ENCODE data around the gene GLCE. TPM values are rescaled to one million over a fixed set of nuclear protein-coding genes. Genes with fewer than 3 reads are reported as not detected.

The GLCE gene
- total RNA-seq, 3 donors from 2014 or later (not counting 1 experiment from before 2014, with no cell fraction given), result 2.0 to 4.5 (median 3.4) TPM

DNA sequence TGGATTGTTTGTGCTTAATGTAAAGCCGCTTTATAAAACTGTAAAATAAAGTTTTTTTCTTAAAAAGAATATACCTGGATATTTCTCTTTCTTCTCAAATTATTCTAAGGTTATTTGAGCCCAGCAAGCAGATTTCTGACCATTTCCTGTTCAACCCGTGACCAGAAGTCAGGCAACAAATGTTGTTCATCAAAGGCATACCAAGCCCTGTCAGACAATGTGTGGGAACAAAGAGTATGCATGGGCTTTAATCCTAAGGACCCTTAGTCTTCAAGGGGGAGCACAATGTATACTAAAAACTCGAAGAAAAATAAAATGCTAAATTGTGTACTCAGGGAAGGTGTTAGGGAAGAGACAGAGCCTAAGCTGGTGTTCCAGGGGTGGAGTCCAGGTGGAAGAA is 111.7 kb downstream of the GLCE start:
- intact Hi-C loops (cut with micrococcal nuclease), result no loop called here
- H3K36me3 Mint-ChIP-seq, result no peaks in the 10 kb centered on the region
- H3K4me3 Mint-ChIP-seq, result no peak overlapping the region
- H3K9me3 ChIP-seq (ENCODE audit: control insufficient read depth, insufficient read depth, low read length), result no peaks in the 10 kb centered on the region
- H3K4me3 ChIP-seq (ENCODE audit: low read length), result no peak overlapping the region
- no peaks in the 10 kb centered on the region for H3K27me3 ChIP-seq (ENCODE audit: control insufficient read depth, insufficient read depth, low read length)
- WGBS (ENCODE audit: insufficient coverage), result 47% methylated on average over 2 of the region's 3 CpGs
- no peak overlapping the region for H3K27ac Mint-ChIP-seq
- H3K4me1 Mint-ChIP-seq, result no peaks in the 10 kb centered on the region
- TF ChIP-seq, protein P1, sequence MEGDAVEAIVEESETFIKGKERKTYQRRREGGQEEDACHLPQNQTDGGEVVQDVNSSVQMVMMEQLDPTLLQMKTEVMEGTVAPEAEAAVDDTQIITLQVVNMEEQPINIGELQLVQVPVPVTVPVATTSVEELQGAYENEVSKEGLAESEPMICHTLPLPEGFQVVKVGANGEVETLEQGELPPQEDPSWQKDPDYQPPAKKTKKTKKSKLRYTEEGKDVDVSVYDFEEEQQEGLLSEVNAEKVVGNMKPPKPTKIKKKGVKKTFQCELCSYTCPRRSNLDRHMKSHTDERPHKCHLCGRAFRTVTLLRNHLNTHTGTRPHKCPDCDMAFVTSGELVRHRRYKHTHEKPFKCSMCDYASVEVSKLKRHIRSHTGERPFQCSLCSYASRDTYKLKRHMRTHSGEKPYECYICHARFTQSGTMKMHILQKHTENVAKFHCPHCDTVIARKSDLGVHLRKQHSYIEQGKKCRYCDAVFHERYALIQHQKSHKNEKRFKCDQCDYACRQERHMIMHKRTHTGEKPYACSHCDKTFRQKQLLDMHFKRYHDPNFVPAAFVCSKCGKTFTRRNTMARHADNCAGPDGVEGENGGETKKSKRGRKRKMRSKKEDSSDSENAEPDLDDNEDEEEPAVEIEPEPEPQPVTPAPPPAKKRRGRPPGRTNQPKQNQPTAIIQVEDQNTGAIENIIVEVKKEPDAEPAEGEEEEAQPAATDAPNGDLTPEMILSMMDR (IDR thresholded peaks at IDR 0.05), result no peak
- ATAC-seq (no peak), DNase-seq (no peak)
- no peaks in the 10 kb centered on the region for H3K9me3 Mint-ChIP-seq
- H3K36me3 ChIP-seq (ENCODE audit: control insufficient read depth, insufficient read depth, low read length), result no peaks in the 10 kb centered on the region
- H3K4me1 ChIP-seq (ENCODE audit: control insufficient read depth, insufficient read depth, low read length), result no peaks in the 10 kb centered on the region
- no peak overlapping the region for H3K27ac ChIP-seq (ENCODE audit: low read length)
- H3K27me3 Mint-ChIP-seq (ENCODE audit: low read depth in 2 of 2), result peaks cover 0 to 10% of the 10 kb centered on the region in 2 donors

DNA sequence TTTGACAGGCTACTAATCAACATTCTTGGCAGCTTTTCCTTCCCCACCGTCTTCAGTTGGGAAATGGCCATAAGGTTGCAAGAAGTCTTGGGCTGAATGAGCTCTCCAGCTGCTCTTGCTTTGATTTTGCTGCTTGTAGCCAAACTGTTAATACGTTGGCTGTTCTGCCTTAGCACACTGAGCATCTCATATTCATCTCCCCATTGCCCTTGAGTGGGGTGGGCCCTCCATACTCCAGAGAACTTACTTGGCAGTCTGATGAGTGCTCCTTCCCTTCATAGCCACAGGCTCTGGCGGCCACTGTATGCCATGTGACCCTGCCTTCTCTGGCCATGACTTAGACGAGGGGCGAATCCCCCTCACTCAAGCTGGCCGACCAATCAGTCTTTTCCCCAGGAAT is 112.5 kb downstream of the GLCE start:
- no peak overlapping the region for H3K27ac Mint-ChIP-seq
- ATAC-seq (no peak), DNase-seq (no peak)
- intact Hi-C loops (cut with micrococcal nuclease), result no loop called here
- no peaks in the 10 kb centered on the region for H3K4me1 Mint-ChIP-seq
- no peaks in the 10 kb centered on the region for H3K4me1 ChIP-seq (ENCODE audit: control insufficient read depth, insufficient read depth, low read length)
- WGBS (ENCODE audit: insufficient coverage), result 91% methylated on average over 6 of the region's 6 CpGs
- no peaks in the 10 kb centered on the region for H3K9me3 ChIP-seq (ENCODE audit: control insufficient read depth, insufficient read depth, low read length)
- no peak overlapping the region for H3K27ac ChIP-seq (ENCODE audit: low read length)
- TF ChIP-seq, protein P1 (IDR thresholded peaks at IDR 0.05), result no peak
- no peak overlapping the region for H3K4me3 ChIP-seq (ENCODE audit: low read length)
- H3K27me3 ChIP-seq (ENCODE audit: control insufficient read depth, insufficient read depth, low read length), result no peaks in the 10 kb centered on the region
- H3K36me3 Mint-ChIP-seq, result no peaks in the 10 kb centered on the region
- H3K9me3 Mint-ChIP-seq, result no peaks in the 10 kb centered on the region
- H3K4me3 Mint-ChIP-seq, result no peak overlapping the region
- H3K36me3 ChIP-seq (ENCODE audit: control insufficient read depth, insufficient read depth, low read length), result no peaks in the 10 kb centered on the region
- peaks cover 0 to 10% of the 10 kb centered on the region in 2 donors for H3K27me3 Mint-ChIP-seq (ENCODE audit: low read depth in 2 of 2)

DNA sequence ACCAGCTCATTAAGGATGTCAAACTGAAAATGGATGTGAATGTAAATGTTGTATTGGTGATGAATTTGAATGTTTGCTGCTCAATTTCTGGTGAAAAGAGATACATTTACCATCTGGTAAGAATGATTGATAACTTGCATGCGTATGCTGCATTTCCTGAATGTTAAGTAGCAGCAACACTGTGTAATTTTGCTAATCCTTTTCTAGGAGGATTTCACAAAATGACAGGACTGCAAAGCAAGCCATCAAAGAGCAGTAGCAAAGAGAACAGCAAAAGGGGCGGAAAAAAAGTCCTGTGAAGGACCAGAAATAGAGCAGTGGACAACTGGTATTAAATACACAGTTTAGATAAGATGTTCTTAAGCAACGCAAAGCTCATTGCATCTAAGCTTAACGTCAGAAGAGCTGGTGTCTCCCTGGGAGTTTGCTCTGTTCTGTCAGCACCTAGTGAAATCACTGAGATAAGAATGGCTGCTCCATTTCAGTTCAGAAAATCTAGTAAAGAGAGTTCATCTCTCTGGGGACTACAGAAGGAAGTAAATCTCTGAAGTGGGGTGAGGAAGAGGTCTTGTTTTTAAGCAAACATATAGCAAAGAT is 114.7 kb downstream of the GLCE start:
- 87% methylated on average over 4 of the region's 4 CpGs for WGBS (ENCODE audit: insufficient coverage)
- H3K4me3 ChIP-seq (ENCODE audit: low read length), result no peak overlapping the region
- Mint-ChIP-seq H3K36me3 (no peaks in the 10 kb centered on the region), H3K27me3 (ENCODE audit: low read depth in 2 of 2) (peaks cover 0 to 10% of the 10 kb centered on the region in 2 donors), H3K4me3 (no peak overlapping the region), H3K9me3 (no peaks in the 10 kb centered on the region), H3K4me1 (no peaks in the 10 kb centered on the region), H3K27ac (no peak overlapping the region)
- DNase-seq, result no peak
- no peak for ATAC-seq
- no peaks in the 10 kb centered on the region for H3K4me1 ChIP-seq (ENCODE audit: control insufficient read depth, insufficient read depth, low read length)
- intact Hi-C loops (cut with micrococcal nuclease), result no loop called here
- TF ChIP-seq, protein P1 (IDR thresholded peaks at IDR 0.05), result no peak
- no peaks in the 10 kb centered on the region for H3K9me3 ChIP-seq (ENCODE audit: control insufficient read depth, insufficient read depth, low read length)
- no peaks in the 10 kb centered on the region for H3K27me3 ChIP-seq (ENCODE audit: control insufficient read depth, insufficient read depth, low read length)
- H3K36me3 ChIP-seq (ENCODE audit: control insufficient read depth, insufficient read depth, low read length), result no peaks in the 10 kb centered on the region
- H3K27ac ChIP-seq (ENCODE audit: low read length), result no peak overlapping the region

All from natural killer cell (primary cell).